SKM-1 (cell line): ENCODE measurements around the gene DCAF5.
A peak's percentile ranks its signal among the peaks of the same experiment; 100 is the strongest.

Experiments
- DNase-seq: peaks from one replicate; lab custom pipeline; 2025; ENCODE audit not compliant: unreplicated experiment; lab: John Stamatoyannopoulos, UW

The DCAF5 gene

DNA sequence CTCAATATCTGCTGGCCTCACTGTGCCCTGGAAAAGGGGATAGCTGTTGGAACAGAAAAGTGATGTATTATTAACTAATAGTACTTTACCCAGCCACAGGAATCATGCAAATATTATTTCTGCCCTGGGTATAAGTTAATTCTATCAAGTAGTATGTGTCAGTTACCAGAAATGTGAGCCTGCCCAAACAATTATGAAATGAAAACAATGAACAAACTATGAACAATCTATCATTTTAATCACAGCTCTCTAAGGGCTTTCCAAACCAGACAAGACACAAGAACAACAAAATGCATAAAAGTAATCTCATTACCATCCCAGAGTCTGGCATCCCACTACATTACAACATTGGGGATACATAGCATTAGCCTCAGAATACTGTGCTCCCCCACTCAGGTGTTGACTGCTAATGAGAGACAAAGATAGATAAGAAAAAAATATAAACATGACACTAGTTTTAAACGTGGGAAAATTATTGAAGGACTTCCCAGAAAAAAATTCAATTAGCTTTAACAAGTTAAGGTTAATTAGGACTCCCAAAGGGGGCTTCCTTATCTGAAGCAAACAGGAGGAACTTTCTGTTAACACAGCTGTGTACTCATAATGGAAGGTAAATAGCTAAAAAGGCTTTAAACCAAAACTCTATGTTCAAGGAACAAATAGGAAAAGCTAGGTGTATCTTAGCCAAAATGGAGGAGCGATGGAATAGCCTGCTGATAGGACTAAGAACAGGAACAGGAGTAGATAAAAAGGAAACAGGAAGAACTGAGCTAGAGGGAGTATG is 3.3 kb downstream of the DCAF5 start:
- no peak for DNase-seq

DNA sequence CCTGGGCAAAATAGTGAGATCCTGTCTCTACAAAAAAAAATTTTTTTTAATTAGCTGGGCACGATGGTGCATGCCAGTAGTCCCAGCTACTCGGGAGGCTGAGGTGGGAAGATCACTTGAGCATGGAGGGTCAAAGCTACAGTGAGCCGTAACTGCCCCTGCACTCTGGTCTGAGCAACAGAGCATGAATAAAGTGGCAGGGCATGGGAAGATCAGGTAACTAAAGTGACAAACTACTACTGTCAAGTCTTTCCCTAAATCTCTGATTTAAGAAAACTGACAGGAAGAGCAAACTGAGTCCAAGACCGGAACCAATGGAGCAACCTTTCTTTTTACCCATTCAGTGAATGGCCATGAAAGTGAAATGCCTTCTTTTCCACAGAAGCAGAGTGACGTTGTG is 10.8 kb downstream of the DCAF5 start:
- no peak for DNase-seq

DNA sequence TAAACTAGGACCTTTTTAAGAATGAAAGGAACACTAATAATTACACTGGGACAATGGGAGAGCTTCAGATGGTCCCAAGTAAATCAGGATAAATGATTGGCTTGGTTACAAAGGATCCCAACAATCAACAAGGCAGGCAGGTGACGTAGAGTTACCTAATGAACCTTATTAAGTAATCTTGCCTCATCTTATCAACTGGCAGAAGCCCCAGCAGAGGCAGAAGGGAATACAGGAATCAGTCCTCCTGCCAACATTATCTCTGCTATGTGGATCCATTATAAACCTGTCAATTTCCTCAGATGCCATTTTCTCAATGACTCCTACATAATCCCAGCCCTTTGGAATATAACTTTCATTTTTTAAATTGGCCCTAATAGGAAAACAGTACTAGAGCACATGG is 11.4 kb downstream of the DCAF5 start:
- DNase-seq: no peak

DNA sequence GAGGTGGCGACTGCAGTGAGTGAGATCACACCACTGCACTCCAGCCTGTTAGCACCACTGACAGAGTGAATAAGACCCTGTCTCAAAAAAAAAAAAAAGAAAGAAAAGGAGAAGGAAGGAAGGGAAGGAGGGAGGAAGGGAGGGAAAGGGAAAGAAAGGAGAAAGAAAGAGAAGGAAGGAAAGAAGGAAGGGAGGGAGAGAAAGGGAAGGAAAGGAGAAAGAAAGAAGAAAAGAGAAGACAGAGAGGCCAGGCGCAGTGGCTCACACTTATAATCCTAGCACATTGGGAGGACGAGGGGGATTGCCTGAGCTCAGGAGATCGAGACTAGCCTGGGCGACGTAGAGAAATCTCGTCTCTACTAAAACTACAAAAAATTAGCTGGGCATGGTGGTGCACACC is 13.2 kb downstream of the DCAF5 start:
- DNase-seq: no peak

DNA sequence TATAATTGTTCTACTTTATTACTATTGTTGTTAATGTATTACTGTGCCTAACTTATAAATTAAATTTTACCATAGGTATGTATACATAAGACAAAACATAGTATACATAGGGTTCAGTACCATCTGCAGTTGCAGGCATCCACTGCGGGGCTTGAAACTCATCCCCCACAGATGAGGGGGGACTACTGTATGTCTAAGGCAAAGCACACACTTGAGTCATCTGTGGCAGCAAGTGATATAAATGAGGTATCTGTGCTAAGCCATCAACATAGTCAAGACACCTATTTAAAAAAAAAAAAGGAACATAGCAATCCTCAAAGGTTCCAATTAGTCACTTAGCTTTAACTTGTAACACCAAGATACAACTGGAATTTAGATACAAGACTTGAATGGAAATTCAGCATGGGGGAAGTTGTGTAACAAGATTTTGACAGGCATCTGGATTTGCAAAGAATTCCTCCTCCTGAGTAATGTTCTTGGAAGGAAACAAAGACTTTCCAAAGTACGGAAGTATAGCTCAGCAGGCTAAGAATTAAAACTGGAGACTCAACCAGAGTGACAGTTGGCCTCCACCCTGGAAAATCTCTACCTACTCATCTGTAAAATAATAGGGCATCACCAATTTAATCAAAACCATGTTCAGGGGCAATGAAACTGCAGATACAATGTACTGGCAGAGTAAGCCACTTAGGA is 14.9 kb downstream of the DCAF5 start:
- DNase-seq: no peak

DNA sequence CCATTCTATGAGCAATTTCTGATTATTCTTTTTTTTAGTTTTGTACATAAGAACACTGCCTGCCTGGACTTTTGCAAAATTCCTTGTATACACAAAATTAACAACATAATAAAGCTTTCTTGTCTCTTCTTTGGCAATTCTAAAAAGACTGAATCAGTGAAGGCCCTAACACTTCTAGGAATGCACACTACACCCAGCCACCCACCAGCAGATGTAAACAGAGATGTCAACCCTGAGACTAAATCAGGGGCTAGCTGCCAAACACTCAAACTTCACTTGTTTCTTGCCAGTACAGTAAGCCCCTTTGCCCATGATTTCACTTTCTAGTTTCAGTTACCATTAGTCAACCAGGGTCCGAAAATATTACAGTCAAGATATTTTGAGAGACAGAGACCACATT is 15.5 kb downstream of the DCAF5 start:
- DNase-seq: no peak

DNA sequence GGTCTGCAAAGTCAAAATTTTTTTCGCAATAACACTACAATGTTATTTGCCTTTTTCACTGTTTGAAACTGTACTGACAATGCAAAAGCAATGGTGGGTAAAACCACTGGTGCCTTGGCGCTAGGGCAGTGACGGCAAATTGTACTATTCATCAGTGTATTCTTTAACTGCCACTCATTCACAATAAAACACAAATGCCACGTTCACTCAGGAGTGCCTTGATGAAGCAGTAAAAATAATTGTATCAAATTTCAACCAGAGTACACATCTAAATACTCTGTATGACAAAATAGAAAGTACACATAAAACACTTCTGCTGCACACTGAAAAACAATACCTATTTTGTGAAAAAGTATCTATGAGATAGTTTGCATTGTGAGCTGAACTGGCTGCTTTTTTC is 17.8 kb downstream of the DCAF5 start:
- DNase-seq: no peak

DNA sequence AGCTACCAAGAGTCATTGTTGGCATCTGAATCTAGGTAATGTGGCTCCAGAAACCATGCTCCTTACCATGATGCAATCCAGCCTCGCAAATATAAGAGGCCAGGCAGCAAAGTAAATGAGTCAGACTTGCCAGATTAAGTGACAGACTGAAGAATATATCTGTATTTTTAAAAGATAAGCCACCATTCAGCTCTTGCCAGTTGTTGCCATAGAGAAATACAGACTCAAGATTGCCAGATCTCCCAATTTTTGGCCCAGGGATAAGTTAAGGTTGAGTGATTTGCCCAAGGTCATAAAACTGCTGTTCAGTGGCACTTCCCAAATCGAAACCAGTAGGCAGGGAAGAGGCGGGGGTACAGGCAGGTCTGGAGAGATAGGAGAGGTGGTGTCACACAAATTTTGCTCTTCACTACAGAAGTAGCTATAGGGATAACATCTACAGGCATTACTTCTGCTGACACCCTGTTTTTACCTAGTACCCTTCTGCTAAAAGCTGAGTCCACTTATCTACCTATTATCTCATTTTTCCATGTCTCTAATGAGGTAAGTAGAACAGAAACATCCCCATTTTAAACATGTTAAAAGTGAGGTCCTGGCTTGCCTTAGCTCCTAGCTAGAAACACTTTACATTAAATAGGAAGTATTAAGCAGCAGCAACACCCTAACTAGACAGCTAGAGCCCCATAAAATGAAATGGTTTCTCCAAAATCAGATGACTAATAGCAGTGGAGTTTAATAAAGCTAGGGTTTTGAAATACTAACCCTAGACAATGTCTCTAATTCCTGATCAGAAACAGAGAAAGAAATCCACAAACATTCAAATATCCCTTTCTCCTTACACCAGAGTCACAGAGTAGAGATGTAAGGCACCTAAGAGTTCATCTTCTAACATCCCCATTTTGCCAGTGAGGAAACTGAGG is 19.5 kb downstream of the DCAF5 start:
- DNase-seq: no peak

DNA sequence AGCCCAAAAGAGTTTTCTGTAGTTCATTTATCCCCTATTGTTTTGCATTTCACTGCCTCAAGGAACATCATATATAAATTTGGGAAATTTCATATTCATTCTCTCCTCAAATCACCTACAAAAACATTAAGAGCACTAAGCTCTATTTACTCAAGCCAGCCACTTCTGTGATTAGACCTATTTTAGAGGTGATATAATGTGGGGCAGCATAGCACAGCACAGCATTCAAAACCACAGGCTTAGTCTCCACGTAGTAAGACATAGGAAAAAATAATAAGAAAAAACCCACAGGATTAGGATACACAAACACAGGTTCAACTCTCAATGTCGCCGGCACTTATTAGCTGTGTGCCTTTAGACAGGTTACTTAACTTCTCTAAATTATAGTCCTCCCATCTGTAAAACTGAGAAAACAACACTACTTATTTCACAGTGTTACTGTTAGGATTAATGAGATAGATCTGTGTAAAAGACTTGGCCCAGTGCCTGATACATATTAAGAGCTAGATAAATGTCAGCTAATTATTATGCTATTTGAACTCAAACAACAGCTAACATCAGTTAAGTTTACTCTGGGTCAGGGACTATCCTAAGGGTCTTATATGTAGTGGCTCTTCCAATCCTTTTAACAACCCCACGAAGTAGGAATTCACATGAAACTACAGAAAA is 20.3 kb downstream of the DCAF5 start:
- DNase-seq: no peak

DNA sequence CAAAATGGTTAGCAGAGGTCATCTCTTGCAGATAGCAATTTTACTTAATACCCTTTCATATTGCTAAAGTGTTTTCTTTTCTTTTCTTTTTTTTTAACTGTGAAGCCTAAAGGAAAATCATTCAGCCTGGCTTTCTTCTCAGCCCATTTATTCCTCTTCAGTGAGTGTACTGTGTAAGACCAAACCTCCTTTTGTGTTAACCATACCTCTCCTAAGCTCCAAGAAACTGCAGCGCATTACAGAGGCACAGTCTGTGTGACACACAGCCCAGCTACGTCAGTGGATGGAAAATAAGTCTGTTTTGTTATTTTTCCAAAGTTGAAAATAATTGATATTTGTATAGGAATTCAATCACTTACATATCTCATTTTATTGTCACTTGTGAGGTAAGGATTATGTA is 21.7 kb downstream of the DCAF5 start:
- no peak for DNase-seq

DNA sequence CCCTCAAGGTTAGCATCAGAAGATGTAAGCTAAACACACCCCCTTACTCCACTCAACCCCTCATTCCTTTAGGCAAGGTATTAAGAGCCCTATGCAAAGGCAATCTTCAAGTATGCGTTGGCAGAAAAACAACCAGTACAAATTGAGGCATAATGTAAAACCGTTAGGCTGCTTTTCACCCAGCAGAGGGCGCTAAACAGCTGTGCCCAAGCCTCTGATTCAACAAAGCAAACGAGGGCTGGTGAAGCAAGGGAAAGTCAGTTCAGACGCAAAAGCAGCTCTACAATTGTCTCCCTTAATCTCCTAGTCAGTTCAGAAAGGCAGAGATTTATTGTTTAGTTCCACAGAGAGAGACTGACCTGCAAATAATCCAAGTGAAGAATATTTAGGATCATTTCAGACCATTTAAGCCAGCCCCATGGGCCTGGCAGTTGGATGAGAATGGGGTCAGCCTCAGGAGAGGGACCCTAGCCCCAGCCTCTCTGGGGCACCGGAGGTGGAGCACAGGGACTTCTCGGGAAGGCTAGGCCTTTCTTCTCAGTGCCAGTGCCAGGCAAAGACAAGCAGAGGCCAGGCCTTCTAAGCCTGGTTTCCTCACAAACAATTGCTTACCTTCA is 23.5 kb downstream of the DCAF5 start:
- peak; percentile 10 for DNase-seq

DNA sequence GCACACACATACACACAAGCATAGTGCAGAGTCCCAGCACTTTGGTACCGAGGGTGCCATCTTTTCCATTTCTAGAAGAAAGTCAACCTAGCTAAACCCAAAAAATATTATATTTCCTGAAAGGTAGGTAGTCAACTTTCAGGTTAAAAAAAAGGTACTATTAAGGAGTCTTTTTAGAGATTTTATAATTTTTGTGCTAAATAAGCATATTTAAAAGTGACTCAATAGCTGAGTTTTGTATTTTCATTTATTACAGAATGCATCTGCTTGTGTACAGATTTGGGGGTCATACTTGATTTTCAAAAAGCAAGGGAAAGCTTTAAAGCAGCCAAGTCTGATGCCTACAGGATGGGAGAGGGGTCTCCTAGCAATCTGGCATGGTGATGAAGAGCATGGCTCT is 34.6 kb downstream of the DCAF5 start:
- DNase-seq: no peak

DNA sequence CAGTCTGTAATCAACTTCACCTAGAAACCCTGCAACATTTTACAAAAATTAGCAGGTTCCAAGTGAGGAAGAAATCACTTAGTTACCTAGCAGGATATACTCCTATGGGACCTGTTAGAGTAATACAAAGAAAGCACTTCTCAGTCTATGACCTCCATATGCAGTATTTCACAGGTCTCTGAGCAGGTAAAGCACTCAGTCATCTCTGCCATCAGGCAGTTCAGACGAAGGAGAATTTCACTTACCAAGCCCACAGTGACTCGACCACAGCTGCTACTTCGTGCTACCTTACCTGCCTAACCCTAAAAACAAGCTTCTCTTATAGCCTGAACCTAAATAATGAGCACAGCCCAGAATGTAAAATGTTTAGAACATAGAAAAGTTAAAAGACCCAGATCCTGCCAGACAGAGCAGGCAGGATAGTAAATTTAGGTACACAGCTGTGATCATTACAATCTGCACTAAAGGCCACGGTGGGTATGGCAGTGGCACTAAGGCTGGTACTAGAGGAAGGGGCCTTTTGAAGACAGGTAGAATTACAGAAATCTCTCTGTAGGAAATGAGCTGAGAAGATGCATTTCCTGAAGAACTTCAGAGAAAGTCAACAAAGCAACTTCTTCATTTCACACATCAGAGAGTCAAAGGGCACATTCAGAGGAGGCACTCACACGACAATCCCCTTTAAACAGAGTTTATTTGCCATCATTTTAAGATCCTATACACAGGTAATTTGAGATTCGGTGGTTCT is 35.7 kb downstream of the DCAF5 start:
- DNase-seq: no peak

DNA sequence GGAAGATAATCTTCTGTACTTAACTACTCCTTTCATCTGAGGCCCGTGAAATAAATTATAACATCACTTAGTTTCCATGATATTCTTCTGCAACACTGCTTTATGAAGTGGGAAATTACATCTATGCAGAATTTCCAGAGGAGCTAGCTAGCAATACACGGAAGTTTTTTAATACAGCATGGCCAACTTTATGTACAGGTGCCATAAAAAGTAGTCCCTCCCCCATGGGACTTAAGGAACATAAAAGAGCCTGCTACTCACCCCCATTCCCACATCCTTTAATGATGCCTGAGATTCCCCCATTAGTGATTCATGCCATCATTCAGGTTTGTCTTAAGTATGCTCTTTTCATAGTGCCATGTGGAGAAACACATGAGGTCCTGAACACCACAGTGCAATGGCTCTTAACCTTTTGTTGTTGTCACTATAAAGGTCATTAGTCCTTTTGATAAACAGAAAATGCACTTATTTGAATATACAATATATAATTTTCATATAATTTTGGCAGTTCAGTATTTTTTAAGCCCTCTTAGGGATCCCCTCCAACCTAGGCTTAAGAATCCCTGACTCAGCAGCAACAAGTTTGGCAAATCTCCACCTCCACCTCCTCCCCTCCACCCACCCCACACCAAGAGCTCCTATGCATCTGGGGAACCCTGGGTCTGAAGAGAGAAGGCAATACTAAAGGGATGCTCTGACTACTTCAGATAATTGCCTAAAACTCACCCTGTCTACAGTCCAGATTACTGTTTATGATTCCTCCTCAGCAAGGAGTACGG is 37.3 kb downstream of the DCAF5 start:
- no peak for DNase-seq

DNA sequence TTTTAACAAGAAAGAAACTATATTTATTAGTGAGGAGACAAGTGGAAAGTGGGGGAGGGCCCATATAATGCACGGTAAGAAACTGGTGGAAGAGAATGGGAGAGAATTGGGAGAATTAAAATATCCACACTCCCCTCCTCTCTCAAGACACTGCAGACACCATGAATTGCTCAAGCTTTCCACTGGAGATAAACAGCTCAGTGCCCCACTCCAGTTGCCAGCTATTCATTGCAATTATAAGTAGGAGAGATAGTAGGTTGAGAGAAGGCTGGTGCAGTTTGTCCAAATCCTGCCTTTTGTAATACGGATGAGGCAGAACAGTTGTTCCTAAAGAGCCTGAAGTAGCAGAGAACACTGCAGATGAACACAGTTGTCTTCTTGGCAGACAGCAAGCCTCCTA is 38.2 kb downstream of the DCAF5 start:
- DNase-seq: no peak

DNA sequence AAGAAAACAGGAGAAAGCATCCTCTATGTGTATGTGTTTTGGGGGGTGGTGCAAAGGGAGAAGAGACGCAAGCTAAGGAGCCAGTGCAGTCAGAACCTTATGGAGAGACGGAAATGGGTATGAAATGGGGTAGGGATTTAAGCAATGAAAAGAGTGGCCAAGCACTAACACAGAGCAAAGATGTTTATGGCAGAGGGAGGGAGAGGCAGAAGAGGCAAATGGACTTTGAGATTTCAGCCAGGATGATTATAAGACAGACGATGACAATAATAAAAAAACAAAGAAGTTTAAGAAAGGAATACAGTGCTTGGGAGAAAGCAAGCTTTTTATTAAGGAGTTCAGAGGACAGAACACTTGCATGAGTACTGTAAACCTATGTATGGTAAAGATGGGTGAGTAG is 44.6 kb downstream of the DCAF5 start:
- DNase-seq: no peak

DNA sequence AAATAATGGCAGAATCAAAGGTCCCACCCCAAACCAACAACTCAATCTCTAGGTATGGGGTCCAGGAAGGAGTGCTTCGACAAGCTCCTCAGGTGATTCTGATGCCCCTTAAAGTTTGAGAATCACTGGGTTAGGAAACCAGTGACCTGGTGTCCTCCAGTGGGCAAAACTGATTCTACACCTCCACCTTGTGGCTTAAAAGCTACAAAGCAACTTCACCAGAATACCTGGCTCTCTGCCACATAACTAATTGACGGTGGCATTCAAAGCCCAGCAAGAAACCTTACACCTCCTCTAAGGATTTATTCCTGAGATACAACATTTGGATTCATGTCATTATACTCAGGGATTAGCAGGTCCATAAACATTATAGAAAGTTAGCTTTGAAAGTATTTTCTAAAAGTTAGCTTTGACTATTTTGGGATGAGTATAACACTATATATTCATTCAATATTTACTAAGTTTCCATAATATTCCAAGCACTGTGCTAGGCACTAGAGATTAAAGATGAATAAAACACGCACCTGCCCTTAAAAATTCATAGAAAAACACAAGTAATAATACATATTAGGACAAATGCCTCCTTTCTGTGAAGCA is 45.4 kb downstream of the DCAF5 start:
- DNase-seq: peak; percentile 26

DNA sequence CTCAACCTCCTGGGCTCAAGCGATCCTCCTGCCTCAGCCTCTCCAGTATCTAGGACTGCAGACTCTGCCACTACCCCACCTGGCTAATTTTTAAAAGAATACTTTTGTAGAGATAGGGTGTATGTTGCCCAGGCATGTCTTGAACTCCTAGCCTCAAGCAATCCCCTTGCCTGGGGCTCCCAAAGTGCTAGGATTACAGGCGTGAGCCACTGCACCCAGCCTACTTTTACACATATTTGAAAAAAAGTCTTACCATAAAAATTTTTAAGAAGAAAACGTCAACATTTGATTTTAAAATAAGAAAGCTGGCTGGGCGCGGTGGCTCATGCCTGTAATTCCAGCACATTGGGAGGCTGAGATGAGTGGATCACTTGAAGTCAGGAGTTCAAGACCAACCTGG is 46.5 kb downstream of the DCAF5 start:
- no peak for DNase-seq

DNA sequence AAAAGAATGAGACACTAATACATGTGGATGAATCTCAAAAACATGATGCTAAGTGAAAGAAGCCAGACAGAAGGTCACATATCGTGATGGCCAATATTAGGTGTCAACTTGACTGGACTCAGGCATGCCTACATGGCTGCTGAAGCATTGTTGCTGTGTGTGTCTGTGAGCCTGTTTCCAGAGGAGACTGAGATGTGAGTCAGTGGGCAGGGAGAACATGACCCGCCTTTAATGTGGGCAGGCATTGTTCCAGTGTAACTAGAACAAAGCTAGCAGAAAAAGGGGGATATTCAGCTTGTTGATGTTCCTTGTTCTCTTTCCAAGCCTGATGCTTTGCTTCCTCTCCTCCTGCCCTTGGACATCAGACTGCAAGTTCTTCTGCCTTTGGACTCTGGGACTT is 47.6 kb downstream of the DCAF5 start:
- DNase-seq: no peak
